HG02623 (cell line): ENCODE data around the gene TAAR8.
A peak's percentile ranks its signal among the peaks of the same experiment; 100 is the strongest.
"Not testable (repeated sequence)": the region's sequence is repeated elsewhere in the genome, so short reads cannot be mapped to it uniquely, and the experiment has no call there.

Experiments used
- ATAC-seq: cut with Tn5 transposase; IDR thresholded peaks from one replicate; pipeline ENCODE4 v1.9.1; 2021; ENCODE audit warnings: moderate library complexity; ENCODE audit not compliant: unreplicated experiment

The TAAR8 gene, protein sequence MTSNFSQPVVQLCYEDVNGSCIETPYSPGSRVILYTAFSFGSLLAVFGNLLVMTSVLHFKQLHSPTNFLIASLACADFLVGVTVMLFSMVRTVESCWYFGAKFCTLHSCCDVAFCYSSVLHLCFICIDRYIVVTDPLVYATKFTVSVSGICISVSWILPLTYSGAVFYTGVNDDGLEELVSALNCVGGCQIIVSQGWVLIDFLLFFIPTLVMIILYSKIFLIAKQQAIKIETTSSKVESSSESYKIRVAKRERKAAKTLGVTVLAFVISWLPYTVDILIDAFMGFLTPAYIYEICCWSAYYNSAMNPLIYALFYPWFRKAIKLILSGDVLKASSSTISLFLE

GRCh38 chr6:132552372-132552771 lies at the start of gene TAAR8:
TAAR8 (plus strand) TSS chr6:132552672; CDS start chr6:132552693, 21 bp downstream.
- ATAC-seq: no peak

- ATAC-seq: no peak
Observed at GRCh38 chr6:132504757-132505156, 47.7 kb upstream of the TAAR8 start.

- no peak for ATAC-seq
Observed at GRCh38 chr6:132505158-132505557, 47.3 kb upstream of the TAAR8 start.

- no peak for ATAC-seq
Observed at GRCh38 chr6:132506461-132506860, 46.0 kb upstream of the TAAR8 start.

GRCh38 chr6:132506869-132507808 lies 45.3 kb upstream of the TAAR8 start:
- no peak for ATAC-seq

- no peak for ATAC-seq
Observed at GRCh38 chr6:132511210-132511830, 41.2 kb upstream of the TAAR8 start.

DNA sequence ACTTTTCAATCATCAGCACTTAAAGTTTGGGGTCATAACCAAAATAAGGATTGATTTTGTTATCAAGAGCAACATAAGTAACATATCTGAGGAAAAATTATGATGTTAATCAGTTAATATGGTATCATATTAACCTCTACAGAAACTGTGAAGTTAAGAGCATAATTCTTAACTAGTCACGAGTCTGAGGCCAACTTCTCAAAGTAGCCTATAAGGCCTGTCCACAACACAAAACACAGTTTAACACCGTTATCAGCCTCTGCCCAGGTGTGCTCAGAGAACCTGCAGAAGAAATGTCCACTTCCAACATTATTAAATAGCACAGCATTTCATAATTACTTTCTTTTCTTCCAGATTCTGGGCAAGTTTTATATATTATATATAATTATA lies 40.6 kb upstream of the TAAR8 start:
- ATAC-seq: no peak

DNA sequence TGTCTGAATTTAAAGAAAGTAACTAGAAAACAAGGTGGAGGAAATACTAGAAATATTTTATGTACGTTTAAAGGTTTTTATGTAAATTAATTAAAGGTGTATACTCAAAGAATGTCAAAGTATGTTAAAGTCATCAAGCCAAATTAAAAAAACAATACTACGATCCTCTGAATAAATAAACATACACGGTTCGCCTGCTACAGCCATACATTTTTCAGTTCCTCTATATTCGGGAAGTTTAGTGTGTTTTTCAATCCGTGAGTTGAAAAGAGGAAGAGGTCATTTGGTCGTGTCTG lies 40.2 kb upstream of the TAAR8 start:
- no peak for ATAC-seq

DNA sequence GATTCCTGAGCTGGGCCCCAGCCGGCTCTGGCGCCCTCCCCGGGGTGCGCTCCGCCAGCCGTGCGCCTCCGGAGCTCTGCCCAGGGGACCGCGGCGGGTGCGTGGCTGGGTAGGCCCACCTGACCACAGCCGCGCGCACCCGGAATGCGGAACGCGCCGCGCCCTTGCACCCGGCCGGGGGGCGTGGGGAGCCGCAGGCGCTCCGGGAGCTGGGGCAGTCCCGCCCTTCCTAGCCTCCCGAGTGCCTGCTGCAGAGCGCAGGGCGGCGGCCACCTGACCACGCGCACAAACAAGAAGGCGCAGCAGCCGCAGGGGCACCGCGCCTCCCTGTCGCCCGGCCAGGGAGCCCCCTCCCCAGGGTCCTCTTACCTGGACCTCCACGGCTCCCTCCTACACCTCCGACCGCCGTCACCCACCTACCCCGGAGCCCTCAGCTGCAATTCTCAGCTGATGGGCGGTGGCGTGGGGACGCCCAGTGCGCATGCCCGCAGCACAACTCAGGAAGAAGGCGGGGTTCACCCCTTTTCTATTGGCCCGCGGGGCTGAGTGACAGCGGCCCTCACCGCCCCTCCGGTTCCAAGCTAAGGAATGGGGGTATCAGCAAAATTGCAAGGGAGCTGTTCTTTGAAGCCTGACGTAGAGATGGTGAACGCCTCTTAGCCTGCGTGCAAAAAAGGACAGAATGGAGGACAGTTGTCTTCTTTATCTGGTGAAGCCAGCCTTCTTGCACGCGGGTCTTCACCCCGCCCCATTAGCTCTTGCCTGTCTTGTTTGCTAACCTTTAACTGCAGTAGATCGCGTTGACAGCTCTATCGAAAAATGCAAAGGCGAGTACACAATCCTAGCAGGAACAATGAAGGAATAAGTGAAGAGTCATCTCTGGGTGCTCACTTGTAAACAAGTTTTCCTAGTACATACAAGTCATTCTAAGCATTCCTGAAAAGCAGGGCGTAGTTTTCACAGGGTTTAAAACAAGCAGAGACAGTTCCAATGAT lies 39.5 kb upstream of the TAAR8 start, which contains the start of gene STX7:
Gene STX7 (minus strand): TSS at position 479 of the 995 bp plus-strand sequence. CDS start 9,586 bp downstream, outside the sequence.
- ATAC-seq: peak; percentile 90

GRCh38 chr6:132513831-132514545 lies 38.5 kb upstream of the TAAR8 start:
- ATAC-seq: no peak

DNA sequence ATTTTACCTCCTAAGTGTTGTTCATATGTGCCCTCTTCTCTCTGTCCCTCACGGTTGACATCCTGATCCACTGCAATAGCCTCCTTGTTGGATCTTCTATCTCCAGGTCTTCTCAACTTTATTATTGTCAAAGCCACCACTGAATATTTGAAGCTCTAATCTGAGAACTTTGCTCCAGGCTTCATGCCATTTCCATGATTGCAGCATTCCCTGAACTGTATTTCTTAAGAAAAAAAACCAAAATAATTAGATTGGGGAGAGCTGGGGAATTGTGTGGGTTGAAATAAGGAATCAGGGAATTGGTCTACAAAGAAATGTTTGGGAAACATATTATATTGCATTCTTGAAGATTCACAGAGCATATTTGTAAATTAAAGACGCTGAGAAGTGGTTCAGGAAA lies 37.1 kb upstream of the TAAR8 start:
- no peak for ATAC-seq

DNA sequence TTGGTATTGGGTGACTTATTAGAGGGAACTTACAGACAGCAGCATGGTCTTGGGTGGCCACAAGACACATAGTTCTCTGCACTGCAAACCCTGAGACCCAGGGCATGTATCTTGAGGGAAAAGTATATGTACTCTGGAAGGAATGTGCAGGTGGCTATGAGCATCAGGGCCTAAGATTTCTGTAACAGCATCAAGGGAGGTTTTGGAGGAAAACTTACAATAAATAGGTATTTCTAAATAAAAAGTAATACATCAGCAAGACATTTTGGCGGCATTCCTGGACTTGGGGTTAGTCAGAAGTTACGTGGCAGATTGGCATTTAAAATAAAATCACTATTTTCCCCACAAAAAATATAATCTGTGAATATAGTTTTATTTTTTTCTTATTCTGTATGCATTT lies 31.5 kb upstream of the TAAR8 start:
- ATAC-seq: no peak

DNA sequence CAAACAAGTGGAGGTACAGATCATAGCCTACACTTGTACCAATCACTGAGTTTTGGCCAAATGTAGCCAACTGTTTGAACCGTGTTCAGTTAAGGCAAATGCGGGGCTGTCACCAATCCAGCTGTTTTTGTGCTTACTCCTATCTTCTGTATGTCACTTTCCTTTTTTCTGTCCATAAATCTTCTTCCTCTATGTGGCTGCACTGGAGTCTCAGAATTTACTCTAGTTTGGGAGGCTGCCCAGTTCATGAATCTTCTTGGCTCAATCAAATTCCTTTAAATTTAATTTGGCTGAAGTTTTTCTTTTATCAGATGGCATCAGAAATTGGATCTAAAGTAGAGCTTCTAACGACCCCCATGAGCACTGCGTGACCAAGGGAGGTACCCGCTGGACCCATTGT lies 27.8 kb upstream of the TAAR8 start:
- ATAC-seq: no peak

DNA sequence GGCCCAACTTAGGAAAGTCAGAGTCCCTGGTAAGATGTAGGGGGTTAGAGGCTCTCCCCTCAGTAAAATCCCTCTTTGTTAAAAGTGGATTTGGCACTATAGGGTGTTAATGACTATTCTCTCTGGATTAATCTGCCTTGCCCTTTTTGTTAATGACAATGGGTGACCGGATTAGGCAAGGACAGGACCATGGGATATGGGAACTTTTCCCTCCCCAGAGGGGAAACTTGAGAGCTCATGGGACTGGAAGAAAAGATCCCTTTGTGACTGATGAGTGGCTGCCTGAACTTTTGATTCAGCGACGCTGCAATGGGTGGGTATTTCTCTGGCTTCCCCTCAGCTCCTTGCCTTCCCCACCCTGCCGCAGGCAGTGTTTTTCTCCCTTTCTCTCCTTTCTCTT lies 26.6 kb upstream of the TAAR8 start:
- ATAC-seq: no peak

DNA sequence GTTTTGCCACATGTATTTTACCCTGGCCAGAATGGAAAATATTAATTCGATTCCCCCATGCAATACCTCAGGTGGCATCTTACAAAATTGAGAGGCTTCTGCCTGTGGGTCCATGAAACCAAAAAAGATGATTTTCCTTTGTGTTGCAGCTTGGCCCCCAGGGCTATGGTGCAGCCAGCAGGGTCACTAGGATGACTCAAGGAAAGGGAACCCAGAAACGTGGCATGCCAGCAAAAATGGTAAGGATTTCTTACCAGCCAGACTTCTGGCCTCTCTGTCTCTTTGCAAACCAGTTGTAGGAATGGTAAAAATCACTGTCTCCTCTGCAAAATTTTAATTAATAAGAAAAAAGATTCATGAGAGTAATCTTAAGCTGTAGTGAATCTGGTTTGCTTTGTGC lies 26.0 kb upstream of the TAAR8 start:
- no peak for ATAC-seq

DNA sequence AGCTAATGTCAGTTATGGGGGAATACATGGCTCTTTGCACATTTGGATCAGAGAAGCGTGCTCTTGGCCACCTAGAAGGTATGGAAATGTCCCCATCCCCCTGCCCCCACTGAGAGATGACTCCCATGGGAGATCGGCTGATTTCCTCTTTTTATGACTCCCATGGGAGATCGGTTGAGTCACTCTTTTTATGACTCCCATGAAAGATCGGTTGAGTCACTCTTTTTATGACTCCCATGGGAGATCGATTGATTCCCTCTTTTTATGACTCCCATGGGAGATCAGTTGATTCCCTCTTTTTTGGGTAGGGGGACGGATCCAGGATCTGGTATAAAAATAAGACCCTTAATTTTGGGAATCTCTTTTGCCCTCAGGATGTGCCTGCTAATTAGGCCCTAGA lies 24.7 kb upstream of the TAAR8 start:
- ATAC-seq: no peak

DNA sequence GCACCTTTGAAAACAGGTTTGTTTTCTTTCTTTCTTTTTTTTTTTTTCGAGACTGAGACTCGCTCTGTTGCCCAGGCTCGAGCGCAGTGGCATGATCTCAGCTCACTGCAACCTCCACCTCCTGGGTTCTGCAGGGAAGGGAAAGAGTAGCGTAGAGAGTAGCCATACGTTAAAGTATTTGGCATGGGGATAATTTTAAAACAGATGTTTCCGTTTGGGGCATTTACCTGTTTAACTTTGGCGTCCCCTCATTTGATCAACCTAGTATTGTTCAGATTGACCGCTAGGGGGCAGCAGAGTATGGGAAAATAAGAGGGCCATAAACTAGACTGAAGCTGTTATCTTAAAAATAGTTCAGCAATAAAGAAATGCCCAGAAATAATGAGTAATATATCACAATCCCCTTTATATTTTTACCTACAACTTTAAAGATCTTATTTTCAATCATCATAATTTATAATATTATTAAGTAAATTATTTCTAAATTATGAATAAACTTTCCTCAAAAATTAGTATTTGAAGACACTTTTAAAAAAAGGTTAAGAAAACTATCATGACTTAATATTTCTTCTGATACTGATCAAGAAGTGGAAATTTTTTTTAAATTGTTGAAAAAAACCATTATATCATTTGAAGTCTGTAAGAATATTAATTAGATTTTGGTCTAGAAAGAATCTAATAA lies 22.0 kb upstream of the TAAR8 start:
- peak; percentile 93 for ATAC-seq

DNA sequence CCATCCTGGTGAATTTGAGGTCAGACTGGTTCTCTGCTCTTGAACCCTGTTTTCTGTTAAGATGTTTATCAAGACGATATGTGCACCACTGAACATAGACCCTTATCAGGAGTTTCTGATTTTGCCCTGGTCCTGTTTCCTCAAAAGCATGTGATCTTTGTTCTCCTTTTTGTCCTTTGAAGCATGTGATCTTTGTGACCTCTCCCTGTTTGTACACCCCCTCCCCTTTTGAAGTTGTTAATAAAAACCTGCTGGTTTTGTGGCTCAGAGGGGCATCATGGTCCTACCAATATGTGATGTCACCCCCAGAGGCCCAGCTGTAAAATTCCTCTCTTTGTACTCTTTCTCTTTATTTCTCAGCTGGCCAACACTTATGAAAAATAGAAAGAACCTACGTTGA lies 17.9 kb upstream of the TAAR8 start:
- ATAC-seq: not testable (repeated sequence)

DNA sequence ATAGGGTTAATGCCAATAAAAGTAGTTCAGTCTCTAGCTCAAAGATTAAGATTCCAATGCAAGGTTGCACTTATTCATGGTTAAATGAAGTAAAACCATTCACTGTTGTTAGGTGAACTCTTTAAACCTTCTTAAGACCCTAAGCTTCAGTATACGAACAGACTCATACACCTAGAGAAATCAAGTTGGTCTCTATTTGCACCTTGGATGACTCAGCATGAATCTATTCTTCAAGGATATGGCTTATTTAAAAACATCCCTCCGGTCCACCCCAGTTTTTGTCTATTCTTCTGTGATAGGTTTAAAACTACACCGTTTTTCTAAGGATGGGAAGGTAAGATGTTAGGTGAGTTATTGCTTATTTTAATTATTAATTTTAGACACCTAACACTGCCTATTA lies 15.3 kb upstream of the TAAR8 start:
- no peak for ATAC-seq
